T-cell (primary cell): ENCODE measurements around the gene PAQR5. TPM values are rescaled to one million over a fixed set of nuclear protein-coding genes. Genes with fewer than 3 reads are reported as not detected.
A peak's percentile ranks its signal among the peaks of the same experiment; 100 is the strongest.
"Not testable (repeated sequence)": the region's sequence is repeated elsewhere in the genome, so short reads cannot be mapped to it uniquely, and the experiment has no call there.

Experiments
- ATAC-seq, 4 experiments: fragments of 200-7000 bp in 3 of 4; fragments of 150-1000 bp in 1 of 4; cut with Tn5 transposase; replicated peaks in 1 of 4; 1 replicate in 3 of 4; 2 replicates in 1 of 4; pipeline ENCODE4 v1.10.0; 2021; ENCODE audit warnings: moderate library complexity in 3 of 4, mild to moderate bottlenecking in 2 of 4, moderate number of reproducible peaks in 1 of 4
- CTCF ChIA-PET, 2 donors: fragments of 300-600 bp; sonication (Branson Sonifier 250); formaldehyde crosslinking; loops; one replicate each; lab custom pipeline; 2022; ENCODE audit warnings: antibody characterized with exemption in 2 of 2; lab: Charles Lee
- POLR2A ChIA-PET, 2 donors: fragments of 300-600 bp; sonication (Branson Sonifier 250); formaldehyde crosslinking; loops; one replicate each; lab custom pipeline; 2022; ENCODE audit warnings: antibody characterized with exemption in 2 of 2; lab: Charles Lee
- DNase-seq, 35 experiments: peaks; one replicate each; pipeline versions ENCODE4 v3.0.0 to v3.0.0-alpha.2; 2013 to 2023
- H3K27ac ChIP-seq: one replicate; pipeline ENCODE4 v1.5.1; 2013; ENCODE audit warnings: low read length
- H3K27me3 ChIP-seq, 2 experiments: replicated peaks in 1 of 2; 1 replicate in 1 of 2; 2 replicates in 1 of 2; pipeline versions ENCODE4 v1.6.1 to v1.7.0; 2013; ENCODE audit warnings: low read length in 1 of 2, mixed read lengths in 1 of 2; ENCODE audit not compliant: control insufficient read depth in 2 of 2, insufficient read depth in 2 of 2; ENCODE audit errors: extremely low read depth in 1 of 2
- H3K36me3 ChIP-seq, 2 donors: 1 replicate in 1 of 2; 2 replicates in 1 of 2; pipeline versions ENCODE4 v1.6.1 to v1.7.0; 2013; ENCODE audit warnings: low read length in 1 of 2; ENCODE audit not compliant: control insufficient read depth in 2 of 2, insufficient read depth in 1 of 2; ENCODE audit errors: extremely low read depth in 1 of 2
- H3K4me1 ChIP-seq, 2 experiments: 1 replicate in 1 of 2; 2 replicates in 1 of 2; pipeline versions ENCODE4 v1.6.1 to v1.7.0; 2013; ENCODE audit warnings: low read length in 2 of 2, mixed read lengths in 1 of 2; ENCODE audit not compliant: insufficient read depth in 2 of 2, control insufficient read depth in 1 of 2; ENCODE audit errors: extremely low read depth in 1 of 2
- H3K4me3 ChIP-seq, 2 donors: 1 replicate in 1 of 2; 2 replicates in 1 of 2; pipeline versions ENCODE4 v1.5.1 to v1.7.0; 2013; ENCODE audit warnings: mild to moderate bottlenecking in 2 of 2, low read length in 1 of 2, moderate library complexity in 1 of 2; ENCODE audit not compliant: control insufficient read depth in 1 of 2; ENCODE audit errors: extremely low read depth in 1 of 2
- H3K9me3 ChIP-seq: 2 replicates; pipeline ENCODE4 v1.7.0; 2013
- H3K27ac Mint-ChIP-seq, 2 donors: one replicate each; pipeline ENCODE4 v1.8.0; 2020 to 2021; ENCODE audit warnings: mild to moderate bottlenecking in 2 of 2, mixed read lengths in 2 of 2
- H3K27me3 Mint-ChIP-seq, 2 donors: one replicate each; pipeline ENCODE4 v1.8.0; 2021 to 2022; ENCODE audit warnings: mixed read lengths in 2 of 2
- H3K36me3 Mint-ChIP-seq: one replicate; pipeline ENCODE4 v1.8.0; 2021; ENCODE audit warnings: mixed read lengths
- H3K4me1 Mint-ChIP-seq, 3 donors: one replicate each; pipeline ENCODE4 v1.8.0; 2020 to 2022; ENCODE audit warnings: mixed read lengths in 3 of 3, mild to moderate bottlenecking in 1 of 3
- H3K4me3 Mint-ChIP-seq, 3 donors: one replicate each; pipeline ENCODE4 v1.8.0; 2020 to 2022; ENCODE audit warnings: mild to moderate bottlenecking in 3 of 3, mixed read lengths in 3 of 3, moderate library complexity in 3 of 3
- H3K9me3 Mint-ChIP-seq, 3 donors: one replicate each; pipeline ENCODE4 v1.8.0; 2020 to 2022; ENCODE audit warnings: mixed read lengths in 3 of 3
- WGBS: methylation state at CpG from one replicate; pipeline ENCODE4 v1.1.5; 2013; ENCODE audit warnings: missing lambda C conversion rate; ENCODE audit not compliant: insufficient coverage; 5-methylcytosine and 5-hydroxymethylcytosine counted together
- total RNA-seq, 35 experiments: library from RNA in 6 of 35; stranded (reverse) in 6 of 35; fragments of 120-200 nt in 1 of 35; gene quantifications; one replicate each; pipeline versions ENCODE4 v1.2.1 to v1.2.4 and lab custom pipeline; 2013 to 2026

The PAQR5 gene
- total RNA-seq, 5 donors from 2014 or later (not counting 1 experiment from before 2014, with no cell fraction given): 0.03 to 0.07 (median 0.06) TPM; not detected in 2

GRCh38 chr15:69450221-69450620 lies 151.5 kb downstream of the PAQR5 start:
- Mint-ChIP-seq H3K36me3 (peaks cover 15% of the 10 kb centered on the region), H3K4me1 (peaks cover 23 to 30% (median 28%) of the 10 kb centered on the region in 3 donors)
- ChIA-PET POLR2A (interaction anchor here (1.1 to 4.7 kb wide), 2 partner anchors 13 to 18 kb away, joined by 3 to 76 read pairs; no protein-coding TSS in a partner anchor), CTCF (interaction anchor here in 1 of 2 donors (5.5 kb wide), 1 partner anchor 13 kb away, joined by 56 read pairs; no protein-coding TSS in a partner anchor)
- not testable (repeated sequence) for H3K27me3 Mint-ChIP-seq, H3K9me3 ChIP-seq, H3K4me3 ChIP-seq, H3K27ac Mint-ChIP-seq, DNase-seq, H3K27ac ChIP-seq, H3K4me3 Mint-ChIP-seq, H3K9me3 Mint-ChIP-seq, H3K27me3 ChIP-seq, H3K36me3 ChIP-seq, ATAC-seq
- peaks cover 15 to 25% of the 10 kb centered on the region in 2 experiments for H3K4me1 ChIP-seq
- whole genome bisulfite sequencing: 95% methylated on average over 3 of the region's 4 CpGs

GRCh38 chr15:69450968-69451695 lies 152.4 kb downstream of the PAQR5 start:
- CTCF ChIA-PET: interaction anchor here in 1 of 2 donors (0.7 to 5.5 kb wide), 6 partner anchors 12 to 1063 kb away, joined by 3 to 56 read pairs (median 3); no protein-coding TSS in a partner anchor
- peaks cover 31 to 38% (median 31%) of the 10 kb centered on the region in 3 donors for H3K4me1 Mint-ChIP-seq

DNA sequence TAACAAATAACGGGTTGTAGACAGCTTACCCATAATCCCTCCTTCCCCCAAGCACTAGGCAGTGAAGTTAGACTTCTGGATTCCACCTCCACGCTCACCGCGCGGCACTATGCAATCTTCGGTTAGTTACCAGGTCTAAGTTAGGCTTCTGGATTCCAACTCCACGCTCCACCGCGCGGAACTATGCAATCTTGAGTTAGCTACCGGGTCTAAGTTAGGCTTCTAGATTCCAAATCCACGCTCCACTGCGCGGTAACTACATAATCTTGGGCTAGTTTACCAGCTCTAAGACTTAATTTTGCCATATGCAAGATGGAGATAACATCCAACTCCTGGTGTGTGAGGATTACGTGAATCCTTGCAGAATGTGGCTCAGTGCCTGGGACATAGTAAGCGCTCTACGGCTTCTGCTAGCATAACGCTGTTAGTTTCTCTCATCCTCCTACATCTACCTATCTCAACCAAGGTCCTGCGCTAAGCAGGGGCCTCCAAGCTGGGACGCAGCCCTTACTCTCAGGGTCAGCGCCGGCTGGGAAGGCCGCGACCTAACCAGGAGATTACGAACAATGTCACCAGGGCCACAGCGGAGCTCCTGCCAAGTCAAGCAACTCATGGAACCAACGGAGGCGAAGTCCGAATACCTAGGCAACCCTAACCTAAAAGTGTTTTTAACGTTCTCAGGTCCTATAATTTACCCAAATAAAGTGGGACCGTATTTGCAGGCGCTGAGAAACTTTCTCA lies 153.4 kb downstream of the PAQR5 start:
- Mint-ChIP-seq H3K27ac (peak overlapping the region; percentile 99), H3K9me3 (no peaks in the 10 kb centered on the region), H3K27me3 (no peaks in the 10 kb centered on the region), H3K4me3 (peak overlapping the region; percentile 95 to 98 (median 96)), H3K4me1 (peaks cover 31 to 40% (median 34%) of the 10 kb centered on the region in 3 donors), H3K36me3 (peaks cover 27% of the 10 kb centered on the region)
- WGBS: 11% methylated on average over 31 of the region's 32 CpGs
- Histone ChIP-seq H3K27me3 (no peaks in the 10 kb centered on the region), H3K4me3 (peak overlapping the region; percentile 82 to 94), H3K4me1 (peaks cover 15 to 25% of the 10 kb centered on the region in 2 experiments), H3K36me3 (peaks cover 3 to 19% of the 10 kb centered on the region in 2 donors), H3K27ac (peak overlapping the region; percentile 86), H3K9me3 (no peaks in the 10 kb centered on the region)
- CTCF ChIA-PET: interaction anchor here in 1 of 2 donors (1.0 to 5.5 kb wide), 4 partner anchors 11 to 34 kb away, joined by 3 to 56 read pairs (median 3); no protein-coding TSS in a partner anchor
- peak in 9 of 35 experiments; percentile 16 to 59 (median 22) for DNase-seq
- ATAC-seq: peak; percentile 24 to 42 (median 30)
- POLR2A ChIA-PET: interaction anchor here (0.7 to 4.7 kb wide), 14 partner anchors 10 to 1076 kb away, joined by 3 to 76 read pairs (median 4); partner anchors contain the start of gene GLCE (in 1 of the 2)

More at GRCh38 chr15:69450968-69451695, 152.4 kb downstream of the PAQR5 start:
- peak overlapping the region in 2 of 3 donors; percentile 95 to 98 for H3K4me3 Mint-ChIP-seq
- POLR2A ChIA-PET: interaction anchor here (0.6 to 4.7 kb wide), 12 partner anchors 9 to 1020 kb away, joined by 3 to 76 read pairs (median 4); partner anchors contain the start of gene GLCE (in 1 of the 2)
- no peaks in the 10 kb centered on the region for H3K9me3 Mint-ChIP-seq
- H3K36me3 Mint-ChIP-seq: peaks cover 24% of the 10 kb centered on the region
- Histone ChIP-seq H3K4me3 (no peak overlapping the region), H3K9me3 (no peaks in the 10 kb centered on the region), H3K27me3 (no peaks in the 10 kb centered on the region), H3K4me1 (peaks cover 15 to 25% of the 10 kb centered on the region in 2 experiments), H3K27ac (peak overlapping the region; percentile 86), H3K36me3 (peaks cover 3 to 9% of the 10 kb centered on the region in 2 donors)
- 100% methylated on average over 5 of the region's 12 CpGs for WGBS
- ATAC-seq: no peak
- no peak for DNase-seq
- H3K27me3 Mint-ChIP-seq: no peaks in the 10 kb centered on the region
- peak overlapping the region in 1 of 2 donors; percentile 99 for H3K27ac Mint-ChIP-seq

GRCh38 chr15:69452692-69453521 lies 154.2 kb downstream of the PAQR5 start, which contains the start of gene RPLP1:
Gene RPLP1 (plus strand): TSS chr15:69452818. CDS start chr15:69452949, 131 bp downstream.
- peak within 1 kb of the TSS; percentile 99 for H3K27ac Mint-ChIP-seq
- no peaks in the 10 kb centered on the region for H3K27me3 Mint-ChIP-seq
- peaks cover 38 to 45% (median 39%) of the 10 kb centered on the region in 3 donors for H3K4me1 Mint-ChIP-seq
- peak; percentile 87 to 94 (median 92) for ATAC-seq
- POLR2A ChIA-PET: interaction anchor here (0.5 to 4.7 kb wide), 18 partner anchors 10 to 1106 kb away, joined by 3 to 76 read pairs (median 5); partner anchors contain the start of genes GLCE (in 1 of the 2) and KIF23 (in 1 of the 2)
- Histone ChIP-seq H3K27ac (peak within 1 kb of the TSS; percentile 86), H3K4me1 (peaks cover 15 to 25% of the 10 kb centered on the region in 2 experiments), H3K9me3 (no peaks in the 10 kb centered on the region), H3K4me3 (peak within 1 kb of the TSS; percentile 82 to 94), H3K27me3 (no peaks in the 10 kb centered on the region), H3K36me3 (peaks cover 8 to 25% of the 10 kb centered on the region in 2 donors)
- peaks cover 27% of the 10 kb centered on the region for H3K36me3 Mint-ChIP-seq
- CTCF ChIA-PET: interaction anchor here (0.5 to 5.5 kb wide), 6 partner anchors 10 to 29 kb away, joined by 3 to 56 read pairs (median 5); no protein-coding TSS in a partner anchor
- no peaks in the 10 kb centered on the region for H3K9me3 Mint-ChIP-seq
- DNase-seq: peak; percentile 91 to 98 (median 95)
- H3K4me3 Mint-ChIP-seq: peak within 1 kb of the TSS; percentile 95 to 98 (median 96)
- WGBS: under 1% methylated on average over 77 of the region's 77 CpGs

- H3K4me1 ChIP-seq: peaks cover 15 to 25% of the 10 kb centered on the region in 2 experiments
- Mint-ChIP-seq H3K36me3 (peaks cover 27% of the 10 kb centered on the region), H3K27ac (peak overlapping the region; percentile 99), H3K9me3 (no peaks in the 10 kb centered on the region), H3K27me3 (no peaks in the 10 kb centered on the region), H3K4me1 (peaks cover 39 to 52% (median 44%) of the 10 kb centered on the region in 3 donors), H3K4me3 (peak overlapping the region; percentile 95 to 98 (median 96))
- 53% methylated on average over 5 of the region's 5 CpGs for WGBS
- no peaks in the 10 kb centered on the region for H3K9me3 ChIP-seq
- ChIA-PET POLR2A (interaction anchor here (0.5 to 4.7 kb wide), 5 partner anchors 8 to 267 kb away, joined by 3 to 76 read pairs (median 26); no protein-coding TSS in a partner anchor), CTCF (interaction anchor here (1.3 to 5.5 kb wide), 3 partner anchors 8 to 14 kb away, joined by 4 to 56 read pairs (median 4); no protein-coding TSS in a partner anchor)
- H3K4me3 ChIP-seq: no peak overlapping the region
- H3K27me3 ChIP-seq: no peaks in the 10 kb centered on the region
- DNase-seq (no peak), ATAC-seq (no peak)
- peak overlapping the region; percentile 86 for H3K27ac ChIP-seq
- H3K36me3 ChIP-seq: peaks cover 9 to 25% of the 10 kb centered on the region in 2 donors
Measured at GRCh38 chr15:69454953-69455352, 156.2 kb downstream of the PAQR5 start.
